ENCODE data around the gene MEGF11. TPM values are rescaled to one million over a fixed set of nuclear protein-coding genes. Genes with fewer than 3 reads are reported as not detected.

The MEGF11 gene
- total and polyA plus RNA-seq, 2 donors (not counting 1 experiment from before 2014, with no cell fraction given): under 0.01 TPM; not detected in 1

GRCh38 chr15:66169023-66169422 is 84.5 kb downstream of the MEGF11 start:
- Histone ChIP-seq H3K9ac (ENCODE audit: insufficient read depth, low read length) (no peak overlapping the region), H3K4me3 (replicated peaks in 1 of 4; ENCODE audit: control extremely low read depth in 1 of 4, insufficient read depth in 1 of 4, low read depth in 3 of 4, low read length in 4 of 4) (no peak overlapping the region), H2AFZ (ENCODE audit: low read length) (no peak overlapping the region), H3K27me3 (ENCODE audit: control insufficient read depth, insufficient read depth, low read length) (peaks cover 3% of the 10 kb centered on the region), H3K9me3 (ENCODE audit: control insufficient read depth, insufficient read depth, low read depth, low read length) (no peaks in the 10 kb centered on the region), H3K36me3 (ENCODE audit: control insufficient read depth, insufficient read depth, low read length) (no peaks in the 10 kb centered on the region), H3K4me2 (ENCODE audit: extremely low read depth, insufficient read depth, low read length) (no peak overlapping the region), H4K20me1 (ENCODE audit: control insufficient read depth, extremely low read depth, insufficient read depth, low read length) (no peaks in the 10 kb centered on the region), H3K4me1 (ENCODE audit: control insufficient read depth, extremely low read depth, insufficient read depth, low read length) (no peaks in the 10 kb centered on the region), H3K27ac (ENCODE audit: insufficient read depth, low read length) (no peak overlapping the region), H3K79me2 (ENCODE audit: control insufficient read depth, insufficient read depth, low read length) (no peaks in the 10 kb centered on the region)
- no peak for TF ChIP-seq EZH2 (IDR thresholded peaks at IDR 0.05; ENCODE audit: low read length, missing control alignments)
- TF ChIP-seq, protein P1, sequence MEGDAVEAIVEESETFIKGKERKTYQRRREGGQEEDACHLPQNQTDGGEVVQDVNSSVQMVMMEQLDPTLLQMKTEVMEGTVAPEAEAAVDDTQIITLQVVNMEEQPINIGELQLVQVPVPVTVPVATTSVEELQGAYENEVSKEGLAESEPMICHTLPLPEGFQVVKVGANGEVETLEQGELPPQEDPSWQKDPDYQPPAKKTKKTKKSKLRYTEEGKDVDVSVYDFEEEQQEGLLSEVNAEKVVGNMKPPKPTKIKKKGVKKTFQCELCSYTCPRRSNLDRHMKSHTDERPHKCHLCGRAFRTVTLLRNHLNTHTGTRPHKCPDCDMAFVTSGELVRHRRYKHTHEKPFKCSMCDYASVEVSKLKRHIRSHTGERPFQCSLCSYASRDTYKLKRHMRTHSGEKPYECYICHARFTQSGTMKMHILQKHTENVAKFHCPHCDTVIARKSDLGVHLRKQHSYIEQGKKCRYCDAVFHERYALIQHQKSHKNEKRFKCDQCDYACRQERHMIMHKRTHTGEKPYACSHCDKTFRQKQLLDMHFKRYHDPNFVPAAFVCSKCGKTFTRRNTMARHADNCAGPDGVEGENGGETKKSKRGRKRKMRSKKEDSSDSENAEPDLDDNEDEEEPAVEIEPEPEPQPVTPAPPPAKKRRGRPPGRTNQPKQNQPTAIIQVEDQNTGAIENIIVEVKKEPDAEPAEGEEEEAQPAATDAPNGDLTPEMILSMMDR (conservative IDR thresholded peaks at IDR 0.05 in 1 of 2, IDR thresholded peaks at IDR 0.05 in 1 of 2; ENCODE audit: low read depth in 1 of 2, low read length in 2 of 2): no peak
- DNase-seq (ENCODE audit: low read depth in 2 of 2): no peak

DNA sequence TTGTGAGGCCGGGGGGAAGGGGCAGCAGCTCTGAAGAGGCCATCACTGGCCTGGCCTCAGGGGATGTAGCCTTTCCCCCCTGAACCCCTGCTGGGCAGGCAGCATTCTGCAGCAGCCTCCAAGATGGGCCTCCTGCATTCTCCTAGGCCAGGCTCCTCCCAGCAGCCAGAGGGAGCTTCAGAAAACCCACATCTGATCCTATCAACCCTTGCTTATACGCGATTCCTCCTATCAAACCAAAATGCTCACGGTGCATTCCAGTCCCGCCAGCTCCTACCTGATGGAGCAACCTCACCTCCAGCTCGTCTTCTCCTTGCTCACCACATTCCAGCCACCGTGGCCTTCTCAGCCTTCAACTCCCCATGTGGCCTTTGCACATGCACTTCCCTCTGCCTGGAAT is 85.7 kb downstream of the MEGF11 start:
- Histone ChIP-seq H3K36me3 (ENCODE audit: control insufficient read depth, insufficient read depth, low read length) (no peaks in the 10 kb centered on the region), H3K79me2 (ENCODE audit: control insufficient read depth, insufficient read depth, low read length) (no peaks in the 10 kb centered on the region), H2AFZ (ENCODE audit: low read length) (no peak overlapping the region), H3K9ac (ENCODE audit: insufficient read depth, low read length) (no peak overlapping the region), H3K4me2 (ENCODE audit: extremely low read depth, insufficient read depth, low read length) (no peak overlapping the region), H3K27ac (ENCODE audit: insufficient read depth, low read length) (no peak overlapping the region), H3K27me3 (ENCODE audit: control insufficient read depth, insufficient read depth, low read length) (no peaks in the 10 kb centered on the region), H4K20me1 (ENCODE audit: control insufficient read depth, extremely low read depth, insufficient read depth, low read length) (no peaks in the 10 kb centered on the region), H3K9me3 (ENCODE audit: control insufficient read depth, insufficient read depth, low read depth, low read length) (no peaks in the 10 kb centered on the region), H3K4me3 (replicated peaks in 1 of 4; ENCODE audit: control extremely low read depth in 1 of 4, insufficient read depth in 1 of 4, low read depth in 3 of 4, low read length in 4 of 4) (no peak overlapping the region), H3K4me1 (ENCODE audit: control insufficient read depth, extremely low read depth, insufficient read depth, low read length) (no peaks in the 10 kb centered on the region)
- no peak for TF ChIP-seq EZH2 (IDR thresholded peaks at IDR 0.05; ENCODE audit: low read length, missing control alignments)
- TF ChIP-seq, protein P1 (conservative IDR thresholded peaks at IDR 0.05 in 1 of 2, IDR thresholded peaks at IDR 0.05 in 1 of 2; ENCODE audit: low read depth in 1 of 2, low read length in 2 of 2): no peak
- no peak for DNase-seq (ENCODE audit: low read depth in 2 of 2)

GRCh38 chr15:66165856-66166255 is 87.7 kb downstream of the MEGF11 start:
- DNase-seq (ENCODE audit: low read depth in 2 of 2): no peak
- H2AFZ ChIP-seq (ENCODE audit: low read length): no peak overlapping the region
- no peak overlapping the region for H3K27ac ChIP-seq (ENCODE audit: insufficient read depth, low read length)
- H3K4me3 ChIP-seq (replicated peaks in 1 of 4; ENCODE audit: control extremely low read depth in 1 of 4, insufficient read depth in 1 of 4, low read depth in 3 of 4, low read length in 4 of 4): no peak overlapping the region
- TF ChIP-seq, protein P1 (conservative IDR thresholded peaks at IDR 0.05 in 1 of 2, IDR thresholded peaks at IDR 0.05 in 1 of 2; ENCODE audit: low read depth in 1 of 2, low read length in 2 of 2): no peak
- TF ChIP-seq EZH2 (IDR thresholded peaks at IDR 0.05; ENCODE audit: low read length, missing control alignments): no peak
- H3K9ac ChIP-seq (ENCODE audit: insufficient read depth, low read length): no peak overlapping the region
- no peaks in the 10 kb centered on the region for H3K4me1 ChIP-seq (ENCODE audit: control insufficient read depth, extremely low read depth, insufficient read depth, low read length)
- H3K27me3 ChIP-seq (ENCODE audit: control insufficient read depth, insufficient read depth, low read length): no peaks in the 10 kb centered on the region
- no peaks in the 10 kb centered on the region for H4K20me1 ChIP-seq (ENCODE audit: control insufficient read depth, extremely low read depth, insufficient read depth, low read length)
- no peaks in the 10 kb centered on the region for H3K36me3 ChIP-seq (ENCODE audit: control insufficient read depth, insufficient read depth, low read length)
- no peak overlapping the region for H3K4me2 ChIP-seq (ENCODE audit: extremely low read depth, insufficient read depth, low read length)
- H3K9me3 ChIP-seq (ENCODE audit: control insufficient read depth, insufficient read depth, low read depth, low read length): no peaks in the 10 kb centered on the region
- no peaks in the 10 kb centered on the region for H3K79me2 ChIP-seq (ENCODE audit: control insufficient read depth, insufficient read depth, low read length)
